Endothelial cell of umbilical vein (primary cell): Measurements from ENCODE around the gene RDH5. TPM values are rescaled to one million over a fixed set of nuclear protein-coding genes. Genes with fewer than 3 reads are reported as not detected.

Experiments used
- BruUV-seq: library from RNA; stranded (reverse); fragments of 400-500 nt; replicated peaks from 2 replicates; lab custom pipeline; 2021; lab: Mats Ljungman, UMichigan
- CTCF ChIA-PET: fragments of 300-600, 350-600 bp; sonication (Branson Sonifier 250); formaldehyde crosslinking; loops from one replicate; lab custom pipeline; 2021; ENCODE audit warnings: antibody characterized with exemption, inconsistent platforms; lab: Charles Lee
- POLR2A ChIA-PET: fragments of 300-600, 350-600 bp; sonication (Branson Sonifier 250); formaldehyde crosslinking; loops from one replicate; lab custom pipeline; 2021; ENCODE audit warnings: antibody characterized with exemption, inconsistent platforms; lab: Charles Lee
- DNase-seq: peaks from one replicate; pipeline ENCODE4 v3.0.0-alpha.2; 2011; ENCODE audit warnings: low read depth, low spot score
- FAIRE-seq: peaks from 2 replicates; lab custom pipeline; 2011; peaks lifted over from hg19 to GRCh38; lab: Jason Lieb, UNC
- H2AFZ ChIP-seq: 2 replicates; pipeline ENCODE4 v1.6.0; 2012; ENCODE audit warnings: low read depth, low read length, control low read depth, inconsistent platforms
- H3K27ac ChIP-seq: 2 replicates; pipeline ENCODE4 v1.5.1; 2011; ENCODE audit warnings: low read depth, mild to moderate bottlenecking, control low read depth, low read length, moderate library complexity; ENCODE audit not compliant: insufficient read depth
- H3K27me3 ChIP-seq, 2 experiments: 2 replicates each; pipeline versions ENCODE4 v1.6.0 to v1.6.1; 2011; ENCODE audit warnings: low read length in 2 of 2, mixed read lengths in 1 of 2; ENCODE audit not compliant: control insufficient read depth in 2 of 2, insufficient read depth in 2 of 2
- H3K36me3 ChIP-seq, 2 experiments: 2 replicates in 1 of 2; 3 replicates in 1 of 2; pipeline ENCODE4 v1.5.1; 2011; ENCODE audit warnings: low read length in 2 of 2, mild to moderate bottlenecking in 1 of 2, moderate library complexity in 1 of 2; ENCODE audit not compliant: control insufficient read depth in 2 of 2, insufficient read depth in 2 of 2; ENCODE audit errors: extremely low read depth in 1 of 2
- H3K4me1 ChIP-seq: 3 replicates; pipeline ENCODE4 v1.5.1; 2011; ENCODE audit warnings: mild to moderate bottlenecking, low read length; ENCODE audit not compliant: control insufficient read depth, insufficient read depth; ENCODE audit errors: extremely low read depth
- H3K4me2 ChIP-seq: 2 replicates; pipeline ENCODE4 v1.6.1; 2011; ENCODE audit warnings: low read length, control low read depth, mixed read lengths; ENCODE audit not compliant: insufficient read depth
- H3K4me3 ChIP-seq, 3 experiments: fragments of 200-600 bp in 1 of 3; sonication (generic), shearing (Covaris generic) in 1 of 3; replicated peaks in 1 of 3; 2 replicates each; pipeline ENCODE4 v1.5.1; 2011 to 2016; ENCODE audit warnings: control low read depth in 3 of 3, low read length in 3 of 3, mild to moderate bottlenecking in 2 of 3, inconsistent platforms in 1 of 3, low read depth in 1 of 3, moderate library complexity in 1 of 3; ENCODE audit not compliant: insufficient read depth in 1 of 3
- H3K79me2 ChIP-seq: 2 replicates; pipeline ENCODE4 v1.6.0; 2012; ENCODE audit warnings: low read length, inconsistent platforms; ENCODE audit not compliant: control insufficient read depth, insufficient read depth
- H3K9ac ChIP-seq: replicated peaks from 2 replicates; pipeline ENCODE3; 2011; ENCODE audit warnings: low read length, control low read depth; ENCODE audit not compliant: insufficient read depth; ENCODE audit errors: extremely low read depth
- H3K9me1 ChIP-seq: replicated peaks from 3 replicates; pipeline ENCODE4 v1.6.0; 2011; ENCODE audit warnings: mild to moderate bottlenecking, low read length; ENCODE audit not compliant: control insufficient read depth, insufficient read depth; ENCODE audit errors: extremely low read depth
- H3K9me3 ChIP-seq: replicated peaks from 2 replicates; pipeline ENCODE4 v1.5.1; 2012; ENCODE audit warnings: low read length, inconsistent platforms; ENCODE audit not compliant: control insufficient read depth, insufficient read depth
- H4K20me1 ChIP-seq: replicated peaks from 2 replicates; pipeline ENCODE3; 2011; ENCODE audit warnings: mild to moderate bottlenecking, low read length; ENCODE audit not compliant: control insufficient read depth, insufficient read depth; ENCODE audit errors: extremely low read depth
- CTCF ChIP-seq, 2 donors: IDR thresholded peaks; 1 replicate in 1 of 2; 2 replicates in 1 of 2; pipeline ENCODE4 v1.5.1; 2011; ENCODE audit warnings: low read length in 2 of 2, mild to moderate bottlenecking in 2 of 2, moderate library complexity in 2 of 2, control low read depth in 1 of 2, inconsistent platforms in 1 of 2, low read depth in 1 of 2; ENCODE audit not compliant: insufficient read depth in 1 of 2; ENCODE audit errors: extremely low read depth in 1 of 2
- EZH2 ChIP-seq: IDR thresholded peaks from 2 replicates; pipeline ENCODE4 v1.6.1; 2012; ENCODE audit warnings: borderline replicate concordance, low read depth, mild to moderate bottlenecking, moderate library complexity, low read length, inconsistent platforms; ENCODE audit not compliant: severe bottlenecking
- FOS ChIP-seq: IDR thresholded peaks from 2 replicates; pipeline ENCODE4 v1.6.1; 2011; ENCODE audit warnings: mild to moderate bottlenecking, low read length, moderate library complexity, borderline replicate concordance; ENCODE audit not compliant: insufficient read depth
- GATA2 ChIP-seq: IDR thresholded peaks from 2 replicates; pipeline ENCODE4 v1.7.0; 2011; ENCODE audit warnings: low read depth, mild to moderate bottlenecking, moderate library complexity, mixed read lengths, low read length; ENCODE audit not compliant: insufficient read length, insufficient read depth
- MAX ChIP-seq: IDR thresholded peaks from 2 replicates; pipeline ENCODE4 v1.6.1; 2011; ENCODE audit not compliant: insufficient read depth, insufficient read length
- MYC ChIP-seq: IDR thresholded peaks from one replicate; pipeline ENCODE4 v1.6.1; 2011; ENCODE audit warnings: mild to moderate bottlenecking, low read depth, low read length
- POLR2A ChIP-seq: IDR thresholded peaks from 2 replicates; pipeline ENCODE4 v1.6.1; 2012; ENCODE audit warnings: low read depth, mild to moderate bottlenecking, control low read depth, low read length
- POLR2AphosphoS5 ChIP-seq: IDR thresholded peaks from 2 replicates; pipeline ENCODE4 v1.6.1; 2012; ENCODE audit warnings: low read depth, mild to moderate bottlenecking, control low read depth, low read length, moderate library complexity; ENCODE audit not compliant: insufficient read depth
- dilution Hi-C: fragments of 300-500 bp; cut with MboI; formaldehyde crosslinking; loops from one replicate; pipeline ENCODE4 v1.15.0; 2019; ENCODE audit warnings: low sequenced_read_pairs; ENCODE audit not compliant: extremely low pct_ligation_motif_present
- intact Hi-C: fragments of 100-400 bp; cut with micrococcal nuclease; formaldehyde crosslinking; loops from one replicate; pipeline ENCODE4 v1.10.0; 2022
- polyA plus RNA-seq, 4 experiments: library from polyadenylated mRNA; depleted of rRNA in 3 of 4; stranded (reverse) in 3 of 4; unstranded in 1 of 4; fragments of >200 nt; gene quantifications; 2 replicates each; pipeline versions ENCODE4 v1.2.1 to v1.2.3, GENCODE V29; 2011 to 2012; ENCODE audit warnings: missing spikeins in 1 of 4
- total RNA-seq: library from RNA; stranded (reverse); gene quantifications from 2 replicates; pipeline ENCODE4 v1.2.3, GENCODE V29; 2021

RDH5 gene
- total and polyA plus RNA-seq, 2 donors (not counting 3 experiments of a cell fraction or from before 2014, with no cell fraction given) = 2.7 to 3.7 TPM

- dilution Hi-C loops (no loop called here), intact Hi-C loops (loop anchor here (1.0 to 5.0 kb wide), 2 partner anchors 12 to 538 kb away; no protein-coding TSS in a partner anchor)
- H3K4me3 ChIP-seq = no peak overlapping the region
- peaks cover 20% of the 10 kb centered on the region for H3K4me1 ChIP-seq
- TF ChIP-seq MYC (no peak), POLR2AphosphoS5 (no peak), GATA2 (no peak), FOS (no peak), CTCF (IDR thresholded peaks at IDR 0.05; ENCODE audit: extremely low read depth in 1 of 2, insufficient read depth in 1 of 2, low read depth in 1 of 2, low read length in 2 of 2) (no peak), POLR2A (no peak), EZH2 (no peak), MAX (no peak)
- H3K79me2 ChIP-seq = peaks cover 30% of the 10 kb centered on the region
- ChIA-PET CTCF (interaction anchor here (0.8 to 11.1 kb wide), 6 partner anchors 12 to 305 kb away, joined by 3 to 151 read pairs (median 4); partner anchors contain the start of gene ITGA7), POLR2A (interaction anchor here (0.6 kb wide), 1 partner anchor 424 kb away, joined by 3 read pairs; no protein-coding TSS in a partner anchor)
- no peaks in the 10 kb centered on the region for H3K27me3 ChIP-seq
- FAIRE-seq = peak; percentile 4
- no peak overlapping the region for H3K4me2 ChIP-seq
- no peak overlapping the region for H3K9ac ChIP-seq
- H3K9me1 ChIP-seq = no peaks in the 10 kb centered on the region
- no peak overlapping the region for H2AFZ ChIP-seq
- H3K9me3 ChIP-seq = no peaks in the 10 kb centered on the region
- DNase-seq = no peak
- H3K36me3 ChIP-seq = peaks cover 13 to 27% of the 10 kb centered on the region in 2 experiments
- H4K20me1 ChIP-seq = no peaks in the 10 kb centered on the region
- H3K27ac ChIP-seq = no peak overlapping the region
- BruUV-seq = no TSS peak
Measured at GRCh38 chr12:55724940-55725309, 4.7 kb downstream of the RDH5 start.
